Transverse colon (tissue), 4 donors: Measurements from ENCODE around the gene OR10K2. TPM values are rescaled to one million over a fixed set of nuclear protein-coding genes. Genes with fewer than 3 reads are reported as not detected.

ENCODE experiments used
- DNase-seq: peaks from one replicate; pipeline ENCODE4 v3.0.0-alpha.2; 2019
- H3K27ac ChIP-seq, 4 donors: fragments of 200-600 bp; sonication (generic); 2 replicates each; pipeline ENCODE4 v1.5.1; 2016 to 2018; ENCODE audit warnings: inconsistent platforms in 4 of 4
- H3K27me3 ChIP-seq: fragments of 200-600 bp; sonication (generic); 2 replicates; pipeline ENCODE4 v1.5.1; 2017; ENCODE audit warnings: inconsistent platforms
- H3K36me3 ChIP-seq, 4 donors: fragments of 200-600 bp; sonication (generic); 2 replicates each; pipeline ENCODE4 v1.5.1; 2017 to 2019; ENCODE audit warnings: inconsistent platforms in 4 of 4
- H3K4me1 ChIP-seq, 4 donors: fragments of 200-600 bp; sonication (generic); 2 replicates each; pipeline ENCODE4 v1.5.1; 2017 to 2020; ENCODE audit warnings: inconsistent platforms in 4 of 4
- H3K4me3 ChIP-seq, 4 donors: fragments of 200-600 bp; sonication (generic); 1 replicate in 1 of 4; 2 replicates in 3 of 4; pipeline versions ENCODE4 v1.5.1 to v1.6.1; 2017 to 2019; ENCODE audit warnings: inconsistent platforms in 4 of 4
- H3K9me3 ChIP-seq, 2 donors: fragments of 200-600 bp; sonication (generic); 2 replicates each; pipeline ENCODE4 v1.5.1; 2017 to 2019; ENCODE audit warnings: inconsistent platforms in 2 of 2
- CTCF ChIP-seq, 5 experiments: fragments of 200-600 bp in 3 of 5; fragments of 450-650 bp in 2 of 5; sonication (generic) in 3 of 5; IDR thresholded peaks; 1 replicate in 2 of 5; 2 replicates in 3 of 5; pipeline ENCODE4 v1.5.1; 2016 to 2017; ENCODE audit warnings: antibody characterized with exemption in 5 of 5, inconsistent platforms in 3 of 5, mild to moderate bottlenecking in 2 of 5, moderate library complexity in 1 of 5
- EP300 ChIP-seq: sonication (generic); formaldehyde crosslinking; IDR thresholded peaks from one replicate; pipeline ENCODE4 v1.6.1; 2017; ENCODE audit warnings: antibody characterized with exemption, low read depth
- POLR2A ChIP-seq: fragments of 450-650 bp; IDR thresholded peaks from one replicate; pipeline ENCODE4 v1.6.1; 2016; ENCODE audit warnings: antibody characterized with exemption, mild to moderate bottlenecking, moderate library complexity
- POLR2AphosphoS5 ChIP-seq, 3 donors: sonication (generic); formaldehyde crosslinking; IDR thresholded peaks; one replicate each; pipeline ENCODE4 v1.6.1; 2016; ENCODE audit warnings: antibody characterized with exemption in 3 of 3
- WGBS, 2 donors: methylation state at CpG; one replicate each; pipeline ENCODE4 v1.1.5; 2018; ENCODE audit warnings: low coverage in 1 of 2; 5-methylcytosine and 5-hydroxymethylcytosine counted together
- in situ Hi-C, 4 donors: fragments of 200-750 bp; cut with MboI; loops; one replicate each; pipeline versions ENCODE4 v1.15.0 to v1.15.1; 2017; ENCODE audit warnings: low sequenced_read_pairs in 3 of 4, low pct_ligation_motif_present in 1 of 4, low pct_unique_long_range_greater_than_20kb in 1 of 4
- intact Hi-C: fragments of 100-400 bp; cut with DNase I; formaldehyde crosslinking; loops from one replicate; pipeline ENCODE4 v1.15.1; 2023; ENCODE audit warnings: low total_unique reads
- total RNA-seq, 4 donors: library from RNA; depleted of rRNA; stranded (reverse); fragments of >200 nt; gene quantifications; one replicate each; pipeline ENCODE4 v1.1.0, GENCODE V29; 2016

The OR10K2 gene, protein sequence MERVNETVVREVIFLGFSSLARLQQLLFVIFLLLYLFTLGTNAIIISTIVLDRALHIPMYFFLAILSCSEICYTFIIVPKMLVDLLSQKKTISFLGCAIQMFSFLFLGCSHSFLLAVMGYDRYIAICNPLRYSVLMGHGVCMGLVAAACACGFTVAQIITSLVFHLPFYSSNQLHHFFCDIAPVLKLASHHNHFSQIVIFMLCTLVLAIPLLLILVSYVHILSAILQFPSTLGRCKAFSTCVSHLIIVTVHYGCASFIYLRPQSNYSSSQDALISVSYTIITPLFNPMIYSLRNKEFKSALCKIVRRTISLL
- not detected for total RNA-seq

DNA sequence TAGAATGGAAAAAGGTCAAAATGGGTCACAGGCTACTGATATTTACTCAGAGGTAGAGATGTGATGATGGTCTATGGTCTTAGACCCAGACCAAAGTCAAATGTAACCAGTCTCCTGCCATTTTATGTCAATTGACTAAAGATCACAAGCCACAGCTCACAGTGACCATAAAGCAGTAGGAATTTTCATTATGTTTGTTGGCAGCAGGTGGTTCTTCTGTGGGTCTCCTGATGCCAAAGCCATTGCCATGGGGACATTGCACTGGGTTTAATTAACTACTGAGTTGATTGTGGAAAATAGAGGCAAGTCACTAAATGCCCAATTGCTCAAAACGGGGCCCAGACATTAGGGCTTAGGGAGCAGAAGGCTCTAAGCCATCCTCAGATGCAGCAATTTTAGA is at the start of gene OR10K2:
OR10K2 (minus strand) TSS at position 101 of the 400 bp plus-strand sequence. CDS start 5,371 bp downstream, outside the sequence.
- no peaks in the 10 kb centered on the region for H3K9me3 ChIP-seq
- TF ChIP-seq EP300 (no peak), POLR2A (no peak), CTCF (IDR thresholded peaks at IDR 0.05) (no peak), POLR2AphosphoS5 (IDR thresholded peaks at IDR 0.05) (no peak)
- WGBS, 2 donors, result 50 to 85% methylated on average over 1 of the region's 1 CpG
- H3K27ac ChIP-seq, result no peak within 1 kb of the TSS
- H3K27me3 ChIP-seq, result no peaks in the 10 kb centered on the region
- intact Hi-C loops (no loop called here), in situ Hi-C loops (no loop called here)
- H3K36me3 ChIP-seq, result no peaks in the 10 kb centered on the region
- no peak for DNase-seq
- no peaks in the 10 kb centered on the region for H3K4me1 ChIP-seq
- H3K4me3 ChIP-seq, result no peak within 1 kb of the TSS

DNA sequence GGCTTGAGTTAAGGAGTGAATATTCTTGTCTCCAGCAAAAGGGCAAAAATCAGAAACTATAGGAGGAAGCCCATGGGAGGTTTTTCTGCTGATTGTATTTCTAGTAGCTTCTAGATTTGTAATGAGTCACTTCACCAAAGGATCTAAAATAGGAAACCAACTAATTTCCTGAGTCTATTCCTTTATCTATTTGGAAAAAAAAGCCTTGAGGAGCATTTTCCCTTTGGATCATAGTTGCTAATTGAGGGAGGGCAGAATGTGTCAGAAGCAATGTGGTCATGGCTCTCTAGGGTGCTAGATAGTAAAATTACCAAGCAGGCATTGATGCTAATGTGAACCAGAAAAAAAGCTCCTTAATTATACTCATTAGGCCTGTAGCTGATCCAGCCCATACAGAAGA is 45.9 kb upstream of the OR10K2 start, which contains the start of gene OR10R2:
OR10R2 (plus strand) TSS at position 301 of the 400 bp plus-strand sequence. CDS start 106 bp downstream, outside the sequence.
- Histone ChIP-seq H3K4me3 (no peak within 1 kb of the TSS), H3K27ac (no peak within 1 kb of the TSS), H3K36me3 (no peaks in the 10 kb centered on the region), H3K9me3 (no peaks in the 10 kb centered on the region), H3K4me1 (no peaks in the 10 kb centered on the region), H3K27me3 (no peaks in the 10 kb centered on the region)
- TF ChIP-seq CTCF (IDR thresholded peaks at IDR 0.05), result no peak
- no peak for TF ChIP-seq POLR2A
- TF ChIP-seq POLR2AphosphoS5 (IDR thresholded peaks at IDR 0.05), result no peak
- no peak for TF ChIP-seq EP300
- in situ Hi-C loops, result no loop called here
- intact Hi-C loops, result no loop called here
- DNase-seq, result no peak

DNA sequence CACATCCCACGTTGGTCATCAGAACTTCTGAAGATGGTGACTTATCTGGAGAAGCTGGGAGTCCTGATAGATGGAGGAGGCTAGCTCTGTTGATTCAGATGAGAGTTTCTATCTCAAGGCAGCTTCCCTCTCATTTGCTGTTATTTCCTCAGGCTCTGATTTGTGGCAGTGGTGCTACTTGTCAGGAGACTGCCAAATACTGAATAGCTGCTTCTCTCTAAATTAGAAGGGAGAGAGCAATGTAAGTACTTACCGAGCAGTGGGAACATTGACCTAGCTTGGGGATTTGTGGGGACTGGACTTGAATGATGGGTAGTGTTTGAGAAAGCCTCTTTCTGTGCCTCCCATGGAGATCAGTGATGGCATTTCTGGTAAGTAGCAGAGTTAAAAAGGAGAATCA is 35.5 kb upstream of the OR10K2 start, which contains the start of gene OR10K1:
OR10K1 (plus strand) TSS at position 301 of the 400 bp plus-strand sequence. CDS start 3,728 bp downstream, outside the sequence.
- Histone ChIP-seq H3K27me3 (no peaks in the 10 kb centered on the region), H3K27ac (no peak within 1 kb of the TSS), H3K4me3 (no peak within 1 kb of the TSS), H3K36me3 (no peaks in the 10 kb centered on the region), H3K9me3 (no peaks in the 10 kb centered on the region), H3K4me1 (no peaks in the 10 kb centered on the region)
- no peak for DNase-seq
- intact Hi-C loops (no loop called here), in situ Hi-C loops (no loop called here)
- 57% methylated on average over 2 of the region's 2 CpGs; no CpG with 5 or more reads in 1 of the 2 donors for WGBS, 2 donors
- TF ChIP-seq POLR2A, result no peak
- no peak for TF ChIP-seq EP300
- no peak for TF ChIP-seq POLR2AphosphoS5 (IDR thresholded peaks at IDR 0.05)
- no peak for TF ChIP-seq CTCF (IDR thresholded peaks at IDR 0.05)

GRCh38 chr1:158458263-158458662 is 32.2 kb upstream of the OR10K2 start:
- no peak for TF ChIP-seq POLR2A
- TF ChIP-seq POLR2AphosphoS5 (IDR thresholded peaks at IDR 0.05), result no peak
- no peak for TF ChIP-seq CTCF (IDR thresholded peaks at IDR 0.05)
- no peak for TF ChIP-seq EP300
- Histone ChIP-seq H3K36me3 (no peaks in the 10 kb centered on the region), H3K4me3 (no peak overlapping the region), H3K4me1 (no peaks in the 10 kb centered on the region), H3K27me3 (no peaks in the 10 kb centered on the region), H3K9me3 (no peaks in the 10 kb centered on the region), H3K27ac (no peak overlapping the region)
- no peak for DNase-seq
- intact Hi-C loops (no loop called here), in situ Hi-C loops (no loop called here)
